ENCODE results near the gene MTMR1. TPM values are rescaled to one million over a fixed set of nuclear protein-coding genes. Genes with fewer than 3 reads are reported as not detected.

MTMR1 gene
- total RNA-seq, 2 donors from 2014 or later, result 16.5 to 18.5 TPM

DNA sequence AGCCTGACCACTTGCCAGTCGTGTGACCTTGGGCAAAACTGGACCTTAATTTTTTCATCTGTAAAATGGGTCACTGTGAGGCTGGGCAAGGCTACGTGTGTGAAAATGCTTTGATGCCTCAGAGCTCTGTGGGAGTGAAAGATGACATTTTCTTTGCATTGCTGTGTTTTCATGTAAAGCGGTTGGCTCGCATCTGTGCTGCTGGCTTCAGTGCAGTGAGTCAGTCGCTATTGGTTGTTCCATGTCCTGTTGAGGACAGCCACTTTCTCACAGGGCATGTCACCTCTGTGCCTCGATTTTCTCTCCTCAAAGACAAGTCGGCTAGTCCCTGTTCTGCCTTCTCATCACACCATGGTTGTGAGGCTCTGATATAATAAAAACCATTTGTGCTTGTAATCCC lies 4.4 kb downstream of the MTMR1 start:
- DNase-seq, result no peak
- H3K4me1 ChIP-seq (ENCODE audit: control insufficient read depth, insufficient read depth, low read length), result no peaks in the 10 kb centered on the region
- no peak overlapping the region for H3K9ac ChIP-seq (ENCODE audit: extremely low read depth, low read length, poor library complexity, severe bottlenecking)
- H3K36me3 ChIP-seq (ENCODE audit: control insufficient read depth, insufficient read depth, low read length), result peaks cover 7% of the 10 kb centered on the region
- H3K4me3 ChIP-seq (ENCODE audit: low read length), result no peak overlapping the region
- no peaks in the 10 kb centered on the region for H3K27me3 ChIP-seq (ENCODE audit: control insufficient read depth, insufficient read depth, low read length, poor library complexity, severe bottlenecking)
- WGBS, 2 experiments (ENCODE audit: insufficient coverage in 1 of 2, insufficient read length in 1 of 2), result 94 to 100% methylated on average over 2 to 7 of the region's 7 CpGs
- H3K27ac ChIP-seq (ENCODE audit: low read depth, low read length), result no peak overlapping the region
- TF ChIP-seq, protein P1, sequence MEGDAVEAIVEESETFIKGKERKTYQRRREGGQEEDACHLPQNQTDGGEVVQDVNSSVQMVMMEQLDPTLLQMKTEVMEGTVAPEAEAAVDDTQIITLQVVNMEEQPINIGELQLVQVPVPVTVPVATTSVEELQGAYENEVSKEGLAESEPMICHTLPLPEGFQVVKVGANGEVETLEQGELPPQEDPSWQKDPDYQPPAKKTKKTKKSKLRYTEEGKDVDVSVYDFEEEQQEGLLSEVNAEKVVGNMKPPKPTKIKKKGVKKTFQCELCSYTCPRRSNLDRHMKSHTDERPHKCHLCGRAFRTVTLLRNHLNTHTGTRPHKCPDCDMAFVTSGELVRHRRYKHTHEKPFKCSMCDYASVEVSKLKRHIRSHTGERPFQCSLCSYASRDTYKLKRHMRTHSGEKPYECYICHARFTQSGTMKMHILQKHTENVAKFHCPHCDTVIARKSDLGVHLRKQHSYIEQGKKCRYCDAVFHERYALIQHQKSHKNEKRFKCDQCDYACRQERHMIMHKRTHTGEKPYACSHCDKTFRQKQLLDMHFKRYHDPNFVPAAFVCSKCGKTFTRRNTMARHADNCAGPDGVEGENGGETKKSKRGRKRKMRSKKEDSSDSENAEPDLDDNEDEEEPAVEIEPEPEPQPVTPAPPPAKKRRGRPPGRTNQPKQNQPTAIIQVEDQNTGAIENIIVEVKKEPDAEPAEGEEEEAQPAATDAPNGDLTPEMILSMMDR (conservative IDR thresholded peaks at IDR 0.05), result no peak
- H3K27ac Mint-ChIP-seq, result no peak overlapping the region
- no peaks in the 10 kb centered on the region for H3K9me3 ChIP-seq (ENCODE audit: control insufficient read depth, low read length)
- no peaks in the 10 kb centered on the region for H3K36me3 Mint-ChIP-seq (ENCODE audit: low read depth)
- no peak overlapping the region for H3K4me3 Mint-ChIP-seq
- H3K9me3 Mint-ChIP-seq, result peaks cover 40% of the 10 kb centered on the region
- peaks cover under 1% of the 10 kb centered on the region for H3K4me1 Mint-ChIP-seq
- no peaks in the 10 kb centered on the region for H3K27me3 Mint-ChIP-seq (ENCODE audit: insufficient read depth)

DNA sequence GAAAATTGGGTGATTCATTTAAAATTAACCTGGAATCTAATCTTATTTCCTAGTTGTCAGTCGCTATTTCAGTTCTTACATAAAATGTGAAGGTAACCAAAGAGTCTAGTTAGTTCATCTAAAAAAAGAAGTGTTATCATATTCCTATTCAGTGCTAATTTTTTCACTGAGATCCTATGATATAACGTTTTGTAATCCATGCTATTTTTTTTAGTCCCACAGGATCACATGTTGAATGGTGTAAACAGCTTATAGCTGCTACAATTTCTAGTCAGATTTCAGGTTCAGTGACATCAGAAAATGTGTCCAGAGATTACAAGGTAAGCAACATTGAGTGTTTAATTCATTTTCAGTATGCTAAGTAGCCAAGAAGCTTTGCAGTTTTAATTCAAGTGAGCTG lies 5.8 kb downstream of the MTMR1 start:
- TF ChIP-seq, protein P1 (conservative IDR thresholded peaks at IDR 0.05), result no peak
- no peaks in the 10 kb centered on the region for H3K27me3 Mint-ChIP-seq (ENCODE audit: insufficient read depth)
- 73% methylated on average over 1 of the region's 2 CpGs; no CpG with 5 or more reads in 1 of the 2 experiments for WGBS, 2 experiments (ENCODE audit: insufficient coverage in 1 of 2, insufficient read length in 1 of 2)

DNA sequence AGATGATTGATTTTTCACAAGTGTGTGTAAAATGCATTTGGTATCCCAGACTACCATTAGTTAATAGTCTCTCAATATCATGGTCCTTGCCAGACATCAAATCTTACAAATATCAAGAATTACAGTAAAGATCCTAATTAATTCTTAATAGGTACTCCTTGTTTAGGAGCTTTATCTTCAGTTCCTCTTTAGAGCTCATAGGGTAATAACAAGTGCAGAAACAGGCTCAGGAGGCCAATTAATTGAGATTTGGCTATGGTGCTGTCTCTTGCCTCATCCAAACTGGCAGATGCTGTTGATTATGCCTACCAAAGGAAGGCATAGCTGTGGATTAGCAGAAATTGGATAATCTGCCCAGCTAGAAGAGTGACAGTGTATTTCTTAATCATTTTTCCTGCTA lies 6.9 kb downstream of the MTMR1 start:
- no peaks in the 10 kb centered on the region for H3K27me3 Mint-ChIP-seq (ENCODE audit: insufficient read depth)
- TF ChIP-seq, protein P1 (conservative IDR thresholded peaks at IDR 0.05), result no peak
- peaks cover 2% of the 10 kb centered on the region for H3K36me3 Mint-ChIP-seq (ENCODE audit: low read depth)
- Histone ChIP-seq H3K27me3 (ENCODE audit: control insufficient read depth, insufficient read depth, low read length, poor library complexity, severe bottlenecking) (no peaks in the 10 kb centered on the region), H3K27ac (ENCODE audit: low read depth, low read length) (no peak overlapping the region), H3K4me1 (ENCODE audit: control insufficient read depth, insufficient read depth, low read length) (no peaks in the 10 kb centered on the region), H3K9ac (ENCODE audit: extremely low read depth, low read length, poor library complexity, severe bottlenecking) (no peak overlapping the region), H3K4me3 (ENCODE audit: low read length) (no peak overlapping the region), H3K36me3 (ENCODE audit: control insufficient read depth, insufficient read depth, low read length) (peaks cover 7% of the 10 kb centered on the region), H3K9me3 (ENCODE audit: control insufficient read depth, low read length) (no peaks in the 10 kb centered on the region)
- no peak for DNase-seq
- H3K4me1 Mint-ChIP-seq, result no peaks in the 10 kb centered on the region
- no peak overlapping the region for H3K27ac Mint-ChIP-seq
- peaks cover 40% of the 10 kb centered on the region for H3K9me3 Mint-ChIP-seq
- no peak overlapping the region for H3K4me3 Mint-ChIP-seq

More for the DNA sequence above, 5.8 kb downstream of the MTMR1 start:
- peaks cover 38% of the 10 kb centered on the region for H3K9me3 Mint-ChIP-seq
- H3K27ac Mint-ChIP-seq, result no peak overlapping the region
- H3K27ac ChIP-seq (ENCODE audit: low read depth, low read length), result no peak overlapping the region
- no peak for DNase-seq
- H3K4me3 ChIP-seq (ENCODE audit: low read length), result no peak overlapping the region
- no peak overlapping the region for H3K4me3 Mint-ChIP-seq
- peaks cover 7% of the 10 kb centered on the region for H3K36me3 ChIP-seq (ENCODE audit: control insufficient read depth, insufficient read depth, low read length)
- H3K36me3 Mint-ChIP-seq (ENCODE audit: low read depth), result no peaks in the 10 kb centered on the region
- no peaks in the 10 kb centered on the region for H3K4me1 Mint-ChIP-seq
- no peaks in the 10 kb centered on the region for H3K9me3 ChIP-seq (ENCODE audit: control insufficient read depth, low read length)
- no peaks in the 10 kb centered on the region for H3K4me1 ChIP-seq (ENCODE audit: control insufficient read depth, insufficient read depth, low read length)
- no peak overlapping the region for H3K9ac ChIP-seq (ENCODE audit: extremely low read depth, low read length, poor library complexity, severe bottlenecking)
- H3K27me3 ChIP-seq (ENCODE audit: control insufficient read depth, insufficient read depth, low read length, poor library complexity, severe bottlenecking), result no peaks in the 10 kb centered on the region

Measured in endodermal cell (in vitro differentiated cells).